ENCODE measurements around the gene CLIC5.

DNA sequence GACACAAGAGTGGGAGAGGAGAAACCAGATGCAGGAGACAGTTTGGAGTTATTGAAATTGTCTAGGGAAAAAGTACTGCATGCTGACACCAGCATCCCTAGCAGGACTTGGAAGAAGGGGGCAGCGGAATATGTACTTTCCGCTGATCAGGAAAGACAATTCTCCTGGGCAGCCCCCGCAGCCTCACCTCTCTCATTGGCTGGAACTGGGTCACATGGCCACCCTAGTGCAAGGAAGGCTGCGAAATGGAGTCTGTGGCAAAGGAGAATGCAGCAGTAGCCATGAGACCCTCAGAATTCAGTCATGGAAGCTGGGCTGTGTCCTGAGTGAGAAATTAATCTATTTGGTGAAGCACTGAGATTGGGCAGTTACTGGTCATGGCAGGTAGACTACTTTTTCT lies 131.3 kb downstream of the CLIC5 start:
- TF ChIP-seq, protein P1, sequence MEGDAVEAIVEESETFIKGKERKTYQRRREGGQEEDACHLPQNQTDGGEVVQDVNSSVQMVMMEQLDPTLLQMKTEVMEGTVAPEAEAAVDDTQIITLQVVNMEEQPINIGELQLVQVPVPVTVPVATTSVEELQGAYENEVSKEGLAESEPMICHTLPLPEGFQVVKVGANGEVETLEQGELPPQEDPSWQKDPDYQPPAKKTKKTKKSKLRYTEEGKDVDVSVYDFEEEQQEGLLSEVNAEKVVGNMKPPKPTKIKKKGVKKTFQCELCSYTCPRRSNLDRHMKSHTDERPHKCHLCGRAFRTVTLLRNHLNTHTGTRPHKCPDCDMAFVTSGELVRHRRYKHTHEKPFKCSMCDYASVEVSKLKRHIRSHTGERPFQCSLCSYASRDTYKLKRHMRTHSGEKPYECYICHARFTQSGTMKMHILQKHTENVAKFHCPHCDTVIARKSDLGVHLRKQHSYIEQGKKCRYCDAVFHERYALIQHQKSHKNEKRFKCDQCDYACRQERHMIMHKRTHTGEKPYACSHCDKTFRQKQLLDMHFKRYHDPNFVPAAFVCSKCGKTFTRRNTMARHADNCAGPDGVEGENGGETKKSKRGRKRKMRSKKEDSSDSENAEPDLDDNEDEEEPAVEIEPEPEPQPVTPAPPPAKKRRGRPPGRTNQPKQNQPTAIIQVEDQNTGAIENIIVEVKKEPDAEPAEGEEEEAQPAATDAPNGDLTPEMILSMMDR (IDR thresholded peaks at IDR 0.05): no peak
- TF ChIP-seq POLR2A (IDR thresholded peaks at IDR 0.05): no peak
